ENCODE measurements around the gene BRAT1. TPM values are rescaled to one million over a fixed set of nuclear protein-coding genes. Genes with fewer than 3 reads are reported as not detected.

The BRAT1 gene
- total and polyA plus RNA-seq, 2 experiments from 2014 or later = 32.5 to 76.8 TPM

- no peaks in the 10 kb centered on the region for H3K9me2 ChIP-seq (ENCODE audit: insufficient read depth)
- H3K4me3 ChIP-seq = no peak overlapping the region
- H3F3A ChIP-seq (replicated peaks; ENCODE audit: low read depth) = peaks cover 11% of the 10 kb centered on the region
- H3K4me3 Mint-ChIP-seq = peak overlapping the region; percentile 80; the same call in 1 of the 3 replicates
- H3K79me2 ChIP-seq (replicated peaks; ENCODE audit: insufficient read depth) = peaks cover 26% of the 10 kb centered on the region
- H4K20me1 ChIP-seq (replicated peaks; ENCODE audit: insufficient read depth) = peaks cover 9% of the 10 kb centered on the region
- peaks cover 11% of the 10 kb centered on the region for H3K36me3 ChIP-seq (ENCODE audit: insufficient read depth)
- no peak for DNase-seq (ENCODE audit: low spot score)
- peaks cover 6% of the 10 kb centered on the region for H3K27me3 Mint-ChIP-seq (ENCODE audit: insufficient read depth, low read depth, poor library complexity)
- H3K4me1 Mint-ChIP-seq = peaks cover 8% of the 10 kb centered on the region
- no peaks in the 10 kb centered on the region for H3K9me3 Mint-ChIP-seq
- no peak for TF ChIP-seq EZH2phosphoT487 (IDR thresholded peaks at IDR 0.05; ENCODE audit: unreplicated experiment)
- no peak for TF ChIP-seq NANOG (IDR thresholded peaks at IDR 0.05; ENCODE audit: borderline replicate concordance)
- TF ChIP-seq STAT1 (IDR thresholded peaks at IDR 0.05; ENCODE audit: unreplicated experiment) = no peak
- no peak for TF ChIP-seq EZH2 (IDR thresholded peaks at IDR 0.05; ENCODE audit: low read depth, unreplicated experiment)
- TF ChIP-seq ZNF462 (CRISPR knock-in tag; IDR thresholded peaks at IDR 0.05) = no peak
- TF ChIP-seq ETS1 (IDR thresholded peaks at IDR 0.05) = no peak
- no peak for TF ChIP-seq ZNF331 (CRISPR knock-in tag; IDR thresholded peaks at IDR 0.05; ENCODE audit: low read depth)
- no peak for TF ChIP-seq JUNB (IDR thresholded peaks at IDR 0.05; ENCODE audit: unreplicated experiment)
- TF ChIP-seq ZNF114 (CRISPR knock-in tag; IDR thresholded peaks at IDR 0.05) = no peak
- TF ChIP-seq POLR2AphosphoS5 (IDR thresholded peaks at IDR 0.05; ENCODE audit: low read depth) = no peak
- no peak for TF ChIP-seq CREB1 (CRISPR knock-in tag; IDR thresholded peaks at IDR 0.05; ENCODE audit: low read depth)
- no peak for TF ChIP-seq REST (IDR thresholded peaks at IDR 0.05; ENCODE audit: unreplicated experiment)
- H2AFZ ChIP-seq = no peak overlapping the region
- peaks cover 6% of the 10 kb centered on the region; the same call in 1 of the 2 replicates for H3K4me1 ChIP-seq (ENCODE audit: insufficient read depth)
- no peak for ATAC-seq
- H3K27ac ChIP-seq (ENCODE audit: low read depth) = no peak overlapping the region
- no peak overlapping the region for H3K27ac Mint-ChIP-seq
- no peaks in the 10 kb centered on the region for H3K27me3 ChIP-seq (ENCODE audit: insufficient read depth)
- H3K36me3 Mint-ChIP-seq (ENCODE audit: low read depth) = peaks cover 38% of the 10 kb centered on the region
- H3K4me2 ChIP-seq = no peak overlapping the region
Observed at GRCh38 chr7:2553108-2553507, 2.2 kb downstream of the BRAT1 start.
